ENCODE data around the gene ANKK1.

DNA sequence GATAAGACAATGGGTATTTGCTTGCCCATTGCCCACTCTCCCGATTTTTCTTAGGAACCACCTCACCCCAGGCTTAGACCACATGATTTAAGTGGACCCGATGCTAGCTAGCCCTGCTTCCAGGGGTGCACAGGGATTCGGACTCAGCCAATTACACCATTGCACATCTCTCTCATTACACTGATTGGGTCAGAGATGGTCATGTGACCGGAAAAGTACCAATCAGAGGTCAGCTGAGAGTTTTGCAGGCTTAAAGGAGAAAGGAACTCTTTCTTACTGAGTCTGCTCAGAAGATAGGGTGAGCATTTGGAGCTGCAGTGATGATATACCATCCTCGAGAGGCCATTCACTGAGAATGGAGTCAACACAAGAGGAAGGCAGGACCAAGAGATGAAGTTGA, 12.2 kb upstream of the ANKK1 start:
- TF ChIP-seq, protein P1, sequence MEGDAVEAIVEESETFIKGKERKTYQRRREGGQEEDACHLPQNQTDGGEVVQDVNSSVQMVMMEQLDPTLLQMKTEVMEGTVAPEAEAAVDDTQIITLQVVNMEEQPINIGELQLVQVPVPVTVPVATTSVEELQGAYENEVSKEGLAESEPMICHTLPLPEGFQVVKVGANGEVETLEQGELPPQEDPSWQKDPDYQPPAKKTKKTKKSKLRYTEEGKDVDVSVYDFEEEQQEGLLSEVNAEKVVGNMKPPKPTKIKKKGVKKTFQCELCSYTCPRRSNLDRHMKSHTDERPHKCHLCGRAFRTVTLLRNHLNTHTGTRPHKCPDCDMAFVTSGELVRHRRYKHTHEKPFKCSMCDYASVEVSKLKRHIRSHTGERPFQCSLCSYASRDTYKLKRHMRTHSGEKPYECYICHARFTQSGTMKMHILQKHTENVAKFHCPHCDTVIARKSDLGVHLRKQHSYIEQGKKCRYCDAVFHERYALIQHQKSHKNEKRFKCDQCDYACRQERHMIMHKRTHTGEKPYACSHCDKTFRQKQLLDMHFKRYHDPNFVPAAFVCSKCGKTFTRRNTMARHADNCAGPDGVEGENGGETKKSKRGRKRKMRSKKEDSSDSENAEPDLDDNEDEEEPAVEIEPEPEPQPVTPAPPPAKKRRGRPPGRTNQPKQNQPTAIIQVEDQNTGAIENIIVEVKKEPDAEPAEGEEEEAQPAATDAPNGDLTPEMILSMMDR (conservative IDR thresholded peaks at IDR 0.05 in 1 of 2, IDR thresholded peaks at IDR 0.05 in 1 of 2; ENCODE audit: extremely low read depth in 1 of 2, insufficient read depth in 1 of 2, low read depth in 1 of 2, low read length in 2 of 2) = no peak
- no peak for TF ChIP-seq EZH2 (IDR thresholded peaks at IDR 0.05; ENCODE audit: borderline replicate concordance, low read length)

Data from mammary epithelial cell (primary cell).